HepG2 (cell line): ENCODE measurements around the gene CCM2. TPM values are rescaled to one million over a fixed set of nuclear protein-coding genes. Genes with fewer than 3 reads are reported as not detected.

Source experiments
- ATAC-seq: fragments of 200-7000 bp; cut with Tn5 transposase; 3 replicates; pipeline ENCODE4 v1.9.1; 2020; ENCODE audit warnings: mild to moderate bottlenecking, moderate library complexity
- BruUV-seq: library from RNA; stranded (reverse); fragments of 400-500 nt; replicated peaks from 2 replicates; lab custom pipeline; 2021; lab: Mats Ljungman, UMichigan
- CTCF ChIA-PET: fragments of 300-600 bp; formaldehyde crosslinking; extraction: SDS; loops from one replicate; lab custom pipeline; 2021; ENCODE audit warnings: low total read pairs, inconsistent platforms, low intra/inter-chr PET ratio; lab: Yijun Ruan, JAX
- POLR2A ChIA-PET: fragments of 350-600 bp; sonication (Branson Sonifier 250); formaldehyde crosslinking; loops from one replicate; lab custom pipeline; 2020; ENCODE audit warnings: antibody characterized with exemption, inconsistent platforms; lab: Yijun Ruan, JAX
- DNase-seq: peaks from one replicate; pipeline ENCODE4 v3.0.0-alpha.2; 2015; ENCODE audit warnings: low spot score
- FAIRE-seq: peaks from 3 replicates; lab custom pipeline; 2011; peaks lifted over from hg19 to GRCh38; lab: Jason Lieb, UNC
- H2AFZ ChIP-seq: one replicate; pipeline ENCODE4 v1.6.1; 2011; ENCODE audit warnings: low read length, inconsistent platforms
- H3K27ac ChIP-seq: fragments of 300-600 bp; 3 replicates; pipeline ENCODE4 v1.8.0; 2011; ENCODE audit warnings: mixed run types, mild to moderate bottlenecking, mixed read lengths, low read length, inconsistent platforms; ENCODE audit not compliant: insufficient read depth; ENCODE audit errors: extremely low read length
- H3K27me3 ChIP-seq, 2 experiments: fragments of 200-600 bp in 1 of 2; 2 replicates in 1 of 2; 3 replicates in 1 of 2; pipeline versions ENCODE4 v1.6.0 to v1.8.0; 2011; ENCODE audit warnings: low read length in 2 of 2, mild to moderate bottlenecking in 2 of 2, moderate library complexity in 2 of 2, inconsistent platforms in 1 of 2; ENCODE audit not compliant: insufficient read depth in 2 of 2, control insufficient read depth in 1 of 2
- H3K36me3 ChIP-seq, 2 experiments: fragments of 200-600 bp in 1 of 2; replicated peaks in 1 of 2; 2 replicates in 1 of 2; 3 replicates in 1 of 2; pipeline versions ENCODE4 v1.5.1 to v1.8.0; 2011; ENCODE audit warnings: low read length in 2 of 2, inconsistent platforms in 1 of 2; ENCODE audit not compliant: insufficient read depth in 2 of 2, control insufficient read depth in 1 of 2
- H3K4me1 ChIP-seq: 2 replicates; pipeline ENCODE4 v1.5.1; 2012; ENCODE audit warnings: low read length, inconsistent platforms; ENCODE audit not compliant: insufficient read depth
- H3K4me2 ChIP-seq: 2 replicates; pipeline ENCODE4 v1.6.0; 2011; ENCODE audit warnings: low read depth, low read length, inconsistent platforms
- H3K4me3 ChIP-seq, 3 experiments: fragments of 200-600 bp in 1 of 3; sonication (generic), shearing (Covaris generic) in 1 of 3; replicated peaks in 1 of 3; 2 replicates each; pipeline ENCODE4 v1.5.1; 2011 to 2016; ENCODE audit warnings: low read length in 3 of 3, inconsistent platforms in 2 of 3, low read depth in 2 of 3, mild to moderate bottlenecking in 2 of 3, control low read depth in 1 of 3, mixed read lengths in 1 of 3; ENCODE audit not compliant: insufficient read depth in 1 of 3
- H3K79me2 ChIP-seq: one replicate; pipeline ENCODE4 v1.6.1; 2011; ENCODE audit warnings: low read length, inconsistent platforms; ENCODE audit not compliant: insufficient read depth
- H3K9ac ChIP-seq: 2 replicates; pipeline ENCODE4 v1.6.0; 2011; ENCODE audit warnings: mild to moderate bottlenecking, low read depth, low read length, inconsistent platforms; ENCODE audit not compliant: insufficient read depth
- H3K9me3 ChIP-seq: 2 replicates; pipeline ENCODE4 v1.5.1; 2012; ENCODE audit warnings: mild to moderate bottlenecking, low read length
- H4K20me1 ChIP-seq: 2 replicates; pipeline ENCODE4 v1.6.0; 2011; ENCODE audit warnings: inconsistent platforms, mild to moderate bottlenecking, low read length, moderate library complexity; ENCODE audit not compliant: insufficient read depth
- ARHGAP35 ChIP-seq: sonication (generic); formaldehyde crosslinking; IDR thresholded peaks from 2 replicates; pipeline ENCODE4 v1.9.0; 2022; ENCODE audit warnings: mild to moderate bottlenecking, inconsistent platforms, moderate library complexity, missing genetic modification reagents, borderline replicate concordance
- BORCS8-MEF2B ChIP-seq: sonication (generic); formaldehyde crosslinking; IDR thresholded peaks from 2 replicates; pipeline ENCODE4 v1.8.0; 2022; ENCODE audit warnings: mild to moderate bottlenecking, missing genetic modification reagents
- CHCHD3 ChIP-seq: sonication (generic); formaldehyde crosslinking; IDR thresholded peaks from 2 replicates; pipeline ENCODE4 v1.8.0; 2022; ENCODE audit warnings: mild to moderate bottlenecking, missing genetic modification reagents, moderate library complexity
- HNRNPUL1 ChIP-seq: fragments of 200-400 bp; formaldehyde crosslinking; IDR thresholded peaks from 2 replicates; pipeline ENCODE4 v1.6.1; 2017; ENCODE audit warnings: low read depth, mild to moderate bottlenecking, low read length, moderate library complexity
- MBD4 ChIP-seq: IDR thresholded peaks from 2 replicates; pipeline ENCODE4 v1.6.1; 2012; ENCODE audit warnings: low read length, inconsistent platforms, borderline replicate concordance
- PLRG1 ChIP-seq: fragments of 450-650 bp; conservative IDR thresholded peaks from 2 replicates; pipeline ENCODE4 v1.6.1; 2016
- SALL1 ChIP-seq: sonication (generic); formaldehyde crosslinking; IDR thresholded peaks from 2 replicates; pipeline ENCODE4 v1.8.0; 2022; ENCODE audit warnings: mild to moderate bottlenecking, missing genetic modification reagents
- ZFP1 ChIP-seq: IDR thresholded peaks from 2 replicates; pipeline ENCODE4 v1.6.1; 2016
- ZFX ChIP-seq: sonication (generic); formaldehyde crosslinking; IDR thresholded peaks from 2 replicates; pipeline ENCODE4 v1.4.0; 2020; ENCODE audit warnings: mild to moderate bottlenecking, low read depth, missing genetic modification reagents, moderate library complexity
- ZNF230 ChIP-seq: sonication (generic); formaldehyde crosslinking; IDR thresholded peaks from 2 replicates; pipeline ENCODE4 v1.4.0; 2020; ENCODE audit warnings: mild to moderate bottlenecking, missing genetic modification reagents
- ZNF570 ChIP-seq: sonication (generic); formaldehyde crosslinking; IDR thresholded peaks from 2 replicates; pipeline ENCODE4 v1.4.0; 2020; ENCODE audit warnings: mild to moderate bottlenecking, missing genetic modification reagents, borderline replicate concordance
- ZNF672 ChIP-seq: sonication (generic); formaldehyde crosslinking; IDR thresholded peaks from 2 replicates; pipeline ENCODE4 v1.8.1; 2022; ENCODE audit warnings: missing genetic modification reagents
- WGBS: methylation state at CpG from one replicate; pipeline ENCODE4 v1.1.6; 2017; ENCODE audit warnings: low lambda C conversion rate; 5-methylcytosine and 5-hydroxymethylcytosine counted together
- in situ Hi-C: cut with HindIII; loops from 2 replicates; pipeline ENCODE4 v1.10.0; 2017; ENCODE audit warnings: low pct_unique_long_range_greater_than_20kb; ENCODE audit not compliant: extremely low pct_ligation_motif_present
- intact Hi-C: fragments of 100-400 bp; cut with micrococcal nuclease; formaldehyde crosslinking; loops from one replicate; pipeline ENCODE4 v1.10.0; 2022; ENCODE audit not compliant: unreplicated experiment
- polyA plus RNA-seq, 8 experiments: library from polyadenylated mRNA; depleted of rRNA in 3 of 8; stranded (reverse) in 7 of 8; unstranded in 1 of 8; fragments of >200 nt; fragmentation: Illumina TruSeq in 4 of 8; extraction: Trizol in 4 of 8; gene quantifications; 2 replicates each; pipeline versions ENCODE4 v1.2.1 to v1.2.3, GENCODE V29; 2011 to 2016; ENCODE audit warnings: low read depth in 4 of 8, missing spikeins in 1 of 8, mixed read lengths in 1 of 8; ENCODE audit not compliant: insufficient read depth in 1 of 8
- total RNA-seq, 5 experiments: library from RNA; depleted of rRNA; stranded (reverse); fragments of >200 nt; fragmentation: Illumina TruSeq; extraction: Trizol; gene quantifications; 2 replicates each; pipeline ENCODE4 v1.2.3, GENCODE V29; 2016; ENCODE audit warnings: low read depth in 1 of 5
- TF ChIP-seq, protein P1 (sequence below): sonication (generic); formaldehyde crosslinking; IDR thresholded peaks from 2 replicates; pipeline ENCODE4 v1.4.0; 2020; ENCODE audit warnings: missing genetic modification reagents
- TF ChIP-seq, protein P2 (sequence below): sonication (generic); formaldehyde crosslinking; conservative IDR thresholded peaks from 2 replicates; pipeline ENCODE4 v1.8.0; 2022; ENCODE audit warnings: low read depth, missing genetic modification reagents
- TF ChIP-seq, protein P3 (sequence below): sonication (generic); formaldehyde crosslinking; IDR thresholded peaks from 2 replicates; pipeline ENCODE4 v1.8.0; 2022; ENCODE audit warnings: missing genetic modification reagents, mild to moderate bottlenecking, borderline replicate concordance
- TF ChIP-seq, protein P4 (sequence below): sonication (generic); formaldehyde crosslinking; IDR thresholded peaks from 2 replicates; pipeline ENCODE4 v1.8.0; 2022; ENCODE audit warnings: missing genetic modification reagents, mild to moderate bottlenecking, moderate library complexity, borderline replicate concordance

CCM2 gene
- total and polyA plus RNA-seq, 2 of the 13 experiments (the other 11 are each of a cell fraction or from before 2014, with no cell fraction given) = 13.7 to 15.8 TPM

GRCh38 chr7:45026984-45027773 lies 27.2 kb downstream of the CCM2 start (continued):
- TF ChIP-seq, protein P1, sequence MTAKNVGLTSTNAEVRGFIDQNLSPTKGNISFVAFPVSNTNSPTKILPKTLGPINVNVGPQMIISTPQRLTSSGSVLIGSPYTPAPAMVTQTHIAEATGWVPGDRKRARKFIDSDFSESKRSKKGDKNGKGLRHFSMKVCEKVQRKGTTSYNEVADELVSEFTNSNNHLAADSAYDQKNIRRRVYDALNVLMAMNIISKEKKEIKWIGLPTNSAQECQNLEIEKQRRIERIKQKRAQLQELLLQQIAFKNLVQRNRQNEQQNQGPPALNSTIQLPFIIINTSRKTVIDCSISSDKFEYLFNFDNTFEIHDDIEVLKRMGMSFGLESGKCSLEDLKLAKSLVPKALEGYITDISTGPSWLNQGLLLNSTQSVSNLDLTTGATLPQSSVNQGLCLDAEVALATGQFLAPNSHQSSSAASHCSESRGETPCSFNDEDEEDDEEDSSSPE (CRISPR knock-in tag) = no peak

- H3K9me3 ChIP-seq = no peaks in the 10 kb centered on the region
- H3K4me1 ChIP-seq = peaks cover 41% of the 10 kb centered on the region
- H3K4me2 ChIP-seq = no peak overlapping the region; the same call in 1 of the 2 replicates
- peaks cover 3% of the 10 kb centered on the region for H3K79me2 ChIP-seq
- no peak for FAIRE-seq
- TF ChIP-seq ZNF672 (no peak), ARHGAP35 (CRISPR knock-in tag) (no peak), BORCS8-MEF2B (CRISPR knock-in tag) (no peak), PLRG1 (no peak), ZNF570 (CRISPR knock-in tag) (no peak), ZFP1 (CRISPR knock-in tag) (no peak), ZNF230 (CRISPR knock-in tag) (no peak), HNRNPUL1 (no peak), ZFX (CRISPR knock-in tag) (no peak), MBD4 (no peak), CHCHD3 (CRISPR knock-in tag) (no peak), SALL1 (CRISPR knock-in tag) (no peak)
- TF ChIP-seq, protein P2, sequence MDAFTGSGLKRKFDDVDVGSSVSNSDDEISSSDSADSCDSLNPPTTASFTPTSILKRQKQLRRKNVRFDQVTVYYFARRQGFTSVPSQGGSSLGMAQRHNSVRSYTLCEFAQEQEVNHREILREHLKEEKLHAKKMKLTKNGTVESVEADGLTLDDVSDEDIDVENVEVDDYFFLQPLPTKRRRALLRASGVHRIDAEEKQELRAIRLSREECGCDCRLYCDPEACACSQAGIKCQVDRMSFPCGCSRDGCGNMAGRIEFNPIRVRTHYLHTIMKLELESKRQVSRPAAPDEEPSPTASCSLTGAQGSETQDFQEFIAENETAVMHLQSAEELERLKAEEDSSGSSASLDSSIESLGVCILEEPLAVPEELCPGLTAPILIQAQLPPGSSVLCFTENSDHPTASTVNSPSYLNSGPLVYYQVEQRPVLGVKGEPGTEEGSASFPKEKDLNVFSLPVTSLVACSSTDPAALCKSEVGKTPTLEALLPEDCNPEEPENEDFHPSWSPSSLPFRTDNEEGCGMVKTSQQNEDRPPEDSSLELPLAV (CRISPR knock-in tag) = no peak
- TF ChIP-seq, protein P3, sequence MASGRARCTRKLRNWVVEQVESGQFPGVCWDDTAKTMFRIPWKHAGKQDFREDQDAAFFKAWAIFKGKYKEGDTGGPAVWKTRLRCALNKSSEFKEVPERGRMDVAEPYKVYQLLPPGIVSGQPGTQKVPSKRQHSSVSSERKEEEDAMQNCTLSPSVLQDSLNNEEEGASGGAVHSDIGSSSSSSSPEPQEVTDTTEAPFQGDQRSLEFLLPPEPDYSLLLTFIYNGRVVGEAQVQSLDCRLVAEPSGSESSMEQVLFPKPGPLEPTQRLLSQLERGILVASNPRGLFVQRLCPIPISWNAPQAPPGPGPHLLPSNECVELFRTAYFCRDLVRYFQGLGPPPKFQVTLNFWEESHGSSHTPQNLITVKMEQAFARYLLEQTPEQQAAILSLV (CRISPR knock-in tag) = no peak
- TF ChIP-seq, protein P4, sequence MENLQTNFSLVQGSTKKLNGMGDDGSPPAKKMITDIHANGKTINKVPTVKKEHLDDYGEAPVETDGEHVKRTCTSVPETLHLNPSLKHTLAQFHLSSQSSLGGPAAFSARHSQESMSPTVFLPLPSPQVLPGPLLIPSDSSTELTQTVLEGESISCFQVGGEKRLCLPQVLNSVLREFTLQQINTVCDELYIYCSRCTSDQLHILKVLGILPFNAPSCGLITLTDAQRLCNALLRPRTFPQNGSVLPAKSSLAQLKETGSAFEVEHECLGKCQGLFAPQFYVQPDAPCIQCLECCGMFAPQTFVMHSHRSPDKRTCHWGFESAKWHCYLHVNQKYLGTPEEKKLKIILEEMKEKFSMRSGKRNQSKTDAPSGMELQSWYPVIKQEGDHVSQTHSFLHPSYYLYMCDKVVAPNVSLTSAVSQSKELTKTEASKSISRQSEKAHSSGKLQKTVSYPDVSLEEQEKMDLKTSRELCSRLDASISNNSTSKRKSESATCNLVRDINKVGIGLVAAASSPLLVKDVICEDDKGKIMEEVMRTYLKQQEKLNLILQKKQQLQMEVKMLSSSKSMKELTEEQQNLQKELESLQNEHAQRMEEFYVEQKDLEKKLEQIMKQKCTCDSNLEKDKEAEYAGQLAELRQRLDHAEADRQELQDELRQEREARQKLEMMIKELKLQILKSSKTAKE (CRISPR knock-in tag) = no peak
- TF ChIP-seq, all 625 proteins: peak for 0
- WGBS = 98% methylated on average over 4 of the region's 4 CpGs
- ATAC-seq (no peak), DNase-seq (no peak)
- intact Hi-C loops (no loop called here), in situ Hi-C loops (no loop called here)
- ChIA-PET POLR2A (interaction anchor here (1.3 kb wide), 1 partner anchor 8 kb away, joined by 3 read pairs; no protein-coding TSS in a partner anchor), CTCF (no interaction called here)
- Histone ChIP-seq H2AFZ (no peak overlapping the region), H3K27me3 (no peaks in the 10 kb centered on the region), H3K4me3 (no peak overlapping the region), H3K9ac (no peak overlapping the region; the same call in 1 of the 2 replicates), H3K27ac (peak overlapping the region; percentile 66), H4K20me1 (no peaks in the 10 kb centered on the region), H3K36me3 (no peaks in the 10 kb centered on the region)
- BruUV-seq = no TSS peak
Measured at GRCh38 chr7:45027774-45028114, 27.7 kb downstream of the CCM2 start.
